DND-41 (cell line): Measurements from ENCODE around the gene ZRANB1.

ENCODE experiments used
- CTCF ChIP-seq: IDR thresholded peaks from 2 replicates; pipeline ENCODE4 v1.5.1; 2012; ENCODE audit warnings: borderline replicate concordance, low read length, moderate library complexity, mild to moderate bottlenecking; ENCODE audit not compliant: poor library complexity, severe bottlenecking; ENCODE audit errors: extremely low read depth
- EZH2 ChIP-seq: IDR thresholded peaks from 3 replicates; pipeline ENCODE4 v1.6.1; 2012; ENCODE audit warnings: borderline replicate concordance, low read depth, mild to moderate bottlenecking, moderate library complexity, low read length, inconsistent platforms; ENCODE audit not compliant: severe bottlenecking

DNA sequence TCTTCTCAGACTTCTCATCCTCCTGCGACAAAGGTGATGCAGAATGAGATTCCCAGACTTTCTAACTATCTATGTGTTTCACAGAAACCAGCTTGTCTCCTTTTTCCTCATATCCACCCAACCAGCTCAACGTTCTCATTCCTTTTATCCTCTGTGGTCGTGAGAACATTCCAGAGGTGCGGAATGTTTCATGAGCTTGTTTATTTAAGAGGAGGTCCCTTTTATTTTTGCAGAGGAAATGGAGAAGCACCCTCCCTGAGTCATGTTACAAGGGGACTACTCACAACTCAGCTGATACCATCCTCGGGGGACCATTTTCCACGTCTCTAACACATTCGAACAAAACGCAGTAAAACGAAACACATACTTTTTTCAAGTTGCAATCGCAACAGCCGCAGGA lies 93.2 kb downstream of the ZRANB1 start:
- TF ChIP-seq CTCF (no peak), EZH2 (no peak)
